Left ventricle myocardium inferior (tissue), 1 donor: ENCODE measurements around the gene APBA3. TPM values are rescaled to one million over a fixed set of nuclear protein-coding genes. Genes with fewer than 3 reads are reported as not detected.

ENCODE experiments used
- DNase-seq: peaks from one replicate; pipeline ENCODE4 v3.0.0-alpha.2; 2020
- H3K27ac ChIP-seq: fragments of 200-600 bp; replicated peaks from 2 replicates; pipeline ENCODE4 v1.8.0; 2021
- H3K27me3 ChIP-seq: fragments of 200-600 bp; 2 replicates; pipeline ENCODE4 v1.8.0; 2021; ENCODE audit warnings: low read depth
- H3K36me3 ChIP-seq: fragments of 200-600 bp; 2 replicates; pipeline ENCODE4 v1.8.0; 2021
- H3K4me1 ChIP-seq: fragments of 200-600 bp; 2 replicates; pipeline ENCODE4 v1.8.0; 2021
- H3K4me3 ChIP-seq: fragments of 200-600 bp; 2 replicates; pipeline ENCODE4 v1.8.0; 2021; ENCODE audit warnings: mild to moderate bottlenecking, moderate library complexity
- H3K9me3 ChIP-seq: fragments of 200-600 bp; replicated peaks from 2 replicates; pipeline ENCODE4 v1.8.0; 2021
- CTCF ChIP-seq: fragments of 200-600 bp; IDR thresholded peaks from 2 replicates; pipeline ENCODE4 v1.8.0; 2021; ENCODE audit warnings: antibody characterized with exemption, mild to moderate bottlenecking, borderline replicate concordance
- intact Hi-C: fragments of 100-400 bp; cut with micrococcal nuclease; formaldehyde crosslinking; loops from one replicate; pipeline ENCODE4 v1.11.0; 2022
- total RNA-seq: library from RNA; stranded (reverse); fragmentation: NEBNext Ultra II Directional; extraction: Animal tissue kit (Norgen Biotek cat#: 25700); gene quantifications from one replicate; pipeline ENCODE4 v1.2.1, GENCODE V29; 2021
- donor health status: DM: no; HTN: yes; CAD: no; lungs with severe emphysema.

The APBA3 gene
- total RNA-seq, 1 donor from 2014 or later, result 14.2 TPM

GRCh38 chr19:3722443-3723109 is 38.9 kb downstream of the APBA3 start:
- Histone ChIP-seq H3K4me3 (no peak overlapping the region), H3K27me3 (peaks cover 82% of the 10 kb centered on the region), H3K4me1 (peaks cover 25% of the 10 kb centered on the region), H3K9me3 (no peaks in the 10 kb centered on the region), H3K27ac (no peak overlapping the region), H3K36me3 (no peaks in the 10 kb centered on the region)
- intact Hi-C loops, result no loop called here
- no peak for DNase-seq
- TF ChIP-seq CTCF, result no peak

- Histone ChIP-seq H3K27ac (no peak overlapping the region), H3K4me1 (peaks cover 25% of the 10 kb centered on the region), H3K27me3 (peaks cover 82% of the 10 kb centered on the region), H3K9me3 (no peaks in the 10 kb centered on the region), H3K36me3 (no peaks in the 10 kb centered on the region), H3K4me3 (peak overlapping the region; percentile 32)
- intact Hi-C loops, result no loop called here
- DNase-seq, result no peak
- no peak for TF ChIP-seq CTCF
These were observed 39.5 kb downstream of the APBA3 start for GRCh38 chr19:3721887-3722442.

GRCh38 chr19:3721131-3721886 is 40.2 kb downstream of the APBA3 start:
- Histone ChIP-seq H3K4me3 (peak overlapping the region; percentile 32), H3K27me3 (peaks cover 81% of the 10 kb centered on the region), H3K4me1 (peaks cover 25% of the 10 kb centered on the region), H3K36me3 (no peaks in the 10 kb centered on the region), H3K27ac (no peak overlapping the region), H3K9me3 (no peaks in the 10 kb centered on the region)
- DNase-seq, result peak; percentile 66
- intact Hi-C loops, result no loop called here
- TF ChIP-seq CTCF, result no peak

- TF ChIP-seq CTCF, result no peak
- Histone ChIP-seq H3K9me3 (no peaks in the 10 kb centered on the region), H3K4me1 (peaks cover 25% of the 10 kb centered on the region), H3K36me3 (no peaks in the 10 kb centered on the region), H3K27me3 (peaks cover 72% of the 10 kb centered on the region), H3K27ac (no peak overlapping the region), H3K4me3 (no peak overlapping the region)
- DNase-seq, result no peak
- intact Hi-C loops, result no loop called here
These were observed 41.1 kb downstream of the APBA3 start for GRCh38 chr19:3720349-3720917.

- no peak overlapping the region for H3K4me3 ChIP-seq
- no peaks in the 10 kb centered on the region for H3K36me3 ChIP-seq
- H3K9me3 ChIP-seq, result no peaks in the 10 kb centered on the region
- H3K27me3 ChIP-seq, result peaks cover 66% of the 10 kb centered on the region
- no peak for TF ChIP-seq CTCF
- no peak overlapping the region for H3K27ac ChIP-seq
- H3K4me1 ChIP-seq, result peaks cover 25% of the 10 kb centered on the region
- DNase-seq, result no peak
- intact Hi-C loops, result no loop called here
These were observed 41.6 kb downstream of the APBA3 start for GRCh38 chr19:3719868-3720267.
